HCT116 (cell line): ENCODE data around the gene AVEN. TPM values are rescaled to one million over a fixed set of nuclear protein-coding genes. Genes with fewer than 3 reads are reported as not detected.

Experiments
- ATAC-seq: fragments of 200-7000 bp; cut with Tn5 transposase; 2 replicates; pipeline ENCODE4 v1.9.1; 2020; ENCODE audit warnings: mild to moderate bottlenecking, moderate library complexity
- BruUV-seq: library from RNA; stranded (reverse); fragments of 400-500 nt; replicated peaks from 2 replicates; lab custom pipeline; 2021; lab: Mats Ljungman, UMichigan
- CTCF ChIA-PET: fragments of 300-600 bp; sonication (Branson Sonifier 250); formaldehyde crosslinking; loops from one replicate; lab custom pipeline; 2021; ENCODE audit warnings: antibody characterized with exemption; lab: Charles Lee
- POLR2A ChIA-PET: fragments of 300-600, 350-600 bp; sonication (Branson Sonifier 250); formaldehyde crosslinking; loops from one replicate; lab custom pipeline; 2021; ENCODE audit warnings: antibody characterized with exemption; lab: Charles Lee
- RAD21 ChIA-PET, 2 experiments: fragments of 300-600 bp; sonication (Branson Sonifier 250); formaldehyde crosslinking; loops; one replicate each; lab custom pipeline; 2023; ENCODE audit warnings: low total read pairs in 2 of 2; ENCODE audit not compliant: uncharacterized antibody in 2 of 2, unreplicated experiment in 2 of 2, low non-redundant PET in 1 of 2; lab: Charles Lee
- DNase-seq: peaks from one replicate; pipeline ENCODE4 v3.0.0-alpha.2; 2010; ENCODE audit warnings: low read depth, low spot score
- H2AFZ ChIP-seq: fragments of 200-600 bp; shearing (Covaris generic), sonication (generic); 2 replicates; pipeline ENCODE4 v1.6.1; 2017; ENCODE audit warnings: low read depth, mixed run types, mixed read lengths, antibody characterized with exemption, low read length; ENCODE audit not compliant: poor library complexity, severe bottlenecking
- H3K27ac ChIP-seq: 2 replicates; pipeline ENCODE4 v1.5.1; 2012; ENCODE audit warnings: low read depth, low read length
- H3K27me3 ChIP-seq: fragments of 200-600 bp; sonication (generic); 2 replicates; pipeline ENCODE4 v1.6.1; 2016; ENCODE audit warnings: mixed run types, low read length, mixed read lengths; ENCODE audit not compliant: insufficient read depth
- H3K36me3 ChIP-seq, 2 experiments: fragments of 200-500 bp in 1 of 2; fragments of 200-600 bp in 1 of 2; sonication (Bioruptor generic) in 1 of 2; sonication (generic) in 1 of 2; 2 replicates each; pipeline versions ENCODE4 v1.5.1 to v1.6.1; 2014 to 2016; ENCODE audit warnings: low read length in 2 of 2, inconsistent platforms in 1 of 2, mixed read lengths in 1 of 2, mixed run types in 1 of 2; ENCODE audit not compliant: insufficient read depth in 2 of 2, control insufficient read depth in 1 of 2
- H3K4me1 ChIP-seq, 2 experiments: fragments of 200-600 bp in 1 of 2; sonication (generic) in 1 of 2; 2 replicates each; pipeline versions ENCODE4 v1.5.1 to v1.6.1; 2012 to 2017; ENCODE audit warnings: low read length in 2 of 2, inconsistent platforms in 1 of 2, mild to moderate bottlenecking in 1 of 2, mixed read lengths in 1 of 2, mixed run types in 1 of 2, moderate library complexity in 1 of 2; ENCODE audit not compliant: insufficient read depth in 2 of 2, control insufficient read depth in 1 of 2
- H3K4me2 ChIP-seq: fragments of 200-600 bp; sonication (generic); 2 replicates; pipeline ENCODE4 v1.6.1; 2017; ENCODE audit warnings: mixed run types, low read length, mixed read lengths
- H3K4me3 ChIP-seq, 2 experiments: fragments of 200-600 bp in 1 of 2; sonication (generic) in 1 of 2; replicated peaks in 1 of 2; 2 replicates each; pipeline ENCODE4 v1.5.1; 2011 to 2016; ENCODE audit warnings: low read length in 2 of 2, control low read depth in 1 of 2, low read depth in 1 of 2, mild to moderate bottlenecking in 1 of 2, mixed read lengths in 1 of 2, mixed run types in 1 of 2
- H3K79me2 ChIP-seq: fragments of 200-600 bp; sonication (generic); 2 replicates; pipeline ENCODE4 v1.6.1; 2017; ENCODE audit warnings: mild to moderate bottlenecking, mixed run types, low read length, moderate library complexity, mixed read lengths; ENCODE audit not compliant: insufficient read depth
- H3K9ac ChIP-seq: fragments of 200-600 bp; sonication (generic); 2 replicates; pipeline ENCODE4 v1.6.1; 2016; ENCODE audit warnings: low read length, mixed read lengths
- H3K9me2 ChIP-seq: fragments of 200-600 bp; sonication (generic), shearing (Covaris generic); 2 replicates; pipeline ENCODE4 v1.6.1; 2017; ENCODE audit warnings: mixed run types, mild to moderate bottlenecking, moderate library complexity; ENCODE audit not compliant: insufficient read depth
- H3K9me3 ChIP-seq, 2 experiments: fragments of 200-500 bp in 1 of 2; fragments of 200-600 bp in 1 of 2; sonication (Bioruptor generic) in 1 of 2; sonication (generic) in 1 of 2; 2 replicates each; pipeline ENCODE4 v1.6.1; 2014 to 2017; ENCODE audit warnings: low read length in 2 of 2, mixed read lengths in 2 of 2, inconsistent platforms in 1 of 2, low read depth in 1 of 2, mild to moderate bottlenecking in 1 of 2, mixed run types in 1 of 2, moderate library complexity in 1 of 2; ENCODE audit not compliant: control insufficient read depth in 1 of 2, insufficient read depth in 1 of 2
- H4K20me1 ChIP-seq: fragments of 200-600 bp; sonication (generic), shearing (Covaris generic); 2 replicates; pipeline ENCODE4 v1.6.1; 2017; ENCODE audit warnings: mixed run types, mild to moderate bottlenecking, moderate library complexity; ENCODE audit not compliant: insufficient read depth
- CBX3 ChIP-seq: IDR thresholded peaks from 2 replicates; pipeline ENCODE4 v1.6.1; 2012; ENCODE audit warnings: low read depth
- CEBPB ChIP-seq: IDR thresholded peaks from 2 replicates; pipeline ENCODE4 v1.6.1; 2012; ENCODE audit warnings: low read depth
- ELF1 ChIP-seq: IDR thresholded peaks from 2 replicates; pipeline ENCODE4 v1.6.1; 2012; ENCODE audit warnings: low read depth, borderline replicate concordance
- EZH2phosphoT487 ChIP-seq: fragments of 200-600 bp; IDR thresholded peaks from 2 replicates; pipeline ENCODE4 v1.6.1; 2018; ENCODE audit warnings: antibody characterized with exemption, borderline replicate concordance
- FOSL1 ChIP-seq: IDR thresholded peaks from 2 replicates; pipeline ENCODE4 v1.6.1; 2012; ENCODE audit warnings: low read depth
- RAD21 ChIP-seq: IDR thresholded peaks from 2 replicates; pipeline ENCODE4 v1.6.1; 2012; ENCODE audit warnings: low read depth, mild to moderate bottlenecking
- SIN3A ChIP-seq: IDR thresholded peaks from 2 replicates; pipeline ENCODE4 v1.6.1; 2012; ENCODE audit warnings: low read depth
- SRF ChIP-seq: IDR thresholded peaks from 2 replicates; pipeline ENCODE4 v1.6.1; 2012; ENCODE audit warnings: low read depth
- TCF7L2 ChIP-seq: IDR thresholded peaks from 2 replicates; pipeline ENCODE4 v1.7.0; 2011; ENCODE audit warnings: borderline replicate concordance, inconsistent platforms; ENCODE audit not compliant: insufficient read depth, insufficient read length; ENCODE audit errors: extremely low read depth
- YY1 ChIP-seq: IDR thresholded peaks from 2 replicates; pipeline ENCODE4 v1.6.1; 2011; ENCODE audit warnings: low read length, low read depth, moderate library complexity, mild to moderate bottlenecking; ENCODE audit not compliant: insufficient replicate concordance; ENCODE audit errors: extremely low read depth
- ZFX ChIP-seq: fragments of 450-650 bp; IDR thresholded peaks from 2 replicates; pipeline ENCODE4 v1.6.1; 2017
- ZNF274 ChIP-seq: fragments of 200-500 bp; sonication (Bioruptor generic); IDR thresholded peaks from 2 replicates; pipeline ENCODE4 v1.6.1; 2014; ENCODE audit warnings: mild to moderate bottlenecking, low read depth, low read length, inconsistent platforms
- intact Hi-C: fragments of 100-400 bp; cut with micrococcal nuclease; formaldehyde crosslinking; loops from 2 replicates; pipeline ENCODE4 v1.10.0; 2022
- total RNA-seq: library from RNA; stranded (reverse); gene quantifications from one replicate; pipeline ENCODE4 v1.2.1, GENCODE V29; 2021; ENCODE audit not compliant: unreplicated experiment
- TF ChIP-seq, protein P1 (sequence below): IDR thresholded peaks from 2 replicates; pipeline ENCODE4 v1.6.1; 2012
- TF ChIP-seq, protein P2 (sequence below), 3 experiments: fragments of 200-600 bp in 1 of 3; sonication (generic) in 1 of 3; IDR thresholded peaks in 2 of 3; conservative IDR thresholded peaks in 1 of 3; 2 replicates each; pipeline ENCODE4 v1.5.1; 2012 to 2017; ENCODE audit warnings: low read depth in 2 of 3, low read length in 2 of 3, antibody characterized with exemption in 1 of 3, borderline replicate concordance in 1 of 3, control low read depth in 1 of 3, mild to moderate bottlenecking in 1 of 3, mixed read lengths in 1 of 3, mixed run types in 1 of 3, moderate library complexity in 1 of 3; ENCODE audit not compliant: insufficient read depth in 1 of 3
- TF ChIP-seq, protein P3 (sequence below): IDR thresholded peaks from 2 replicates; pipeline ENCODE4 v1.6.1; 2012; ENCODE audit warnings: low read depth
- TF ChIP-seq, protein P4 (sequence below): IDR thresholded peaks from 2 replicates; pipeline ENCODE4 v1.6.1; 2011; ENCODE audit warnings: mild to moderate bottlenecking, low read length, moderate library complexity; ENCODE audit not compliant: insufficient replicate concordance; ENCODE audit errors: extremely low read depth

The AVEN gene
- total RNA-seq, 1 experiment from 2014 or later = 6.8 TPM

DNA sequence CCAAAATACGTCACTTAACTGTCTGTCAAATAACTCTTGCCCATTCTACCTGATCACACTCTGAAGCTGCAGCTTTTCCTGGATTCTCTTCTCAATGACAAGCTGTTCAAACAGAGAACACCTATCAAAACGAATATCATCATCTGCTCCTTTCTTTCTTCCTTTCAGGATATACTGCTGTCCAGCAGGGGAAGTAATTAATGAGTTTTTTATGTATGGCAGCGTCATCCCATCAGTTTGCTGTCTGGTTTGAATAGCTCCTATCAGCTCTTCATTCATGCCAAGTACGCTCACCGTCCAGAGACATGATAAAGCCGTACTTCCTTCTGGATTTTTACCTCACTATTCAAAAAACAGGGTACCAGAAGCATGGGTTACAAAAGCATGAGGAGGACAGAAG, 70.8 kb downstream of the AVEN start, which contains the start of gene CHRM5:
CHRM5 (plus strand) TSS at position 274 of the 400 bp plus-strand sequence. CDS start 94,221 bp downstream, outside the sequence.
- Histone ChIP-seq H3K27me3 (no peaks in the 10 kb centered on the region), H3K27ac (no peak within 1 kb of the TSS), H4K20me1 (no peaks in the 10 kb centered on the region), H3K9me3 (no peaks in the 10 kb centered on the region), H2AFZ (no peak within 1 kb of the TSS), H3K9ac (no peak within 1 kb of the TSS), H3K4me3 (no peak within 1 kb of the TSS), H3K36me3 (no peaks in the 10 kb centered on the region), H3K9me2 (no peaks in the 10 kb centered on the region), H3K79me2 (no peaks in the 10 kb centered on the region), H3K4me1 (no peaks in the 10 kb centered on the region), H3K4me2 (no peak within 1 kb of the TSS)
- POLR2A ChIA-PET = interaction anchor here (0.6 kb wide), 2 partner anchors 256 to 1041 kb away, joined by 3 read pairs; no protein-coding TSS in a partner anchor
- RAD21 ChIA-PET = no interaction called here
- TF ChIP-seq SIN3A (no peak), ELF1 (no peak), ZNF274 (no peak), YY1 (no peak), CBX3 (no peak), CEBPB (no peak), FOSL1 (no peak), TCF7L2 (no peak), SRF (no peak), EZH2phosphoT487 (no peak), RAD21 (no peak), ZFX (no peak)
- TF ChIP-seq, protein P1, sequence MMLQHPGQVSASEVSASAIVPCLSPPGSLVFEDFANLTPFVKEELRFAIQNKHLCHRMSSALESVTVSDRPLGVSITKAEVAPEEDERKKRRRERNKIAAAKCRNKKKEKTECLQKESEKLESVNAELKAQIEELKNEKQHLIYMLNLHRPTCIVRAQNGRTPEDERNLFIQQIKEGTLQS = no peak
- TF ChIP-seq, protein P2, sequence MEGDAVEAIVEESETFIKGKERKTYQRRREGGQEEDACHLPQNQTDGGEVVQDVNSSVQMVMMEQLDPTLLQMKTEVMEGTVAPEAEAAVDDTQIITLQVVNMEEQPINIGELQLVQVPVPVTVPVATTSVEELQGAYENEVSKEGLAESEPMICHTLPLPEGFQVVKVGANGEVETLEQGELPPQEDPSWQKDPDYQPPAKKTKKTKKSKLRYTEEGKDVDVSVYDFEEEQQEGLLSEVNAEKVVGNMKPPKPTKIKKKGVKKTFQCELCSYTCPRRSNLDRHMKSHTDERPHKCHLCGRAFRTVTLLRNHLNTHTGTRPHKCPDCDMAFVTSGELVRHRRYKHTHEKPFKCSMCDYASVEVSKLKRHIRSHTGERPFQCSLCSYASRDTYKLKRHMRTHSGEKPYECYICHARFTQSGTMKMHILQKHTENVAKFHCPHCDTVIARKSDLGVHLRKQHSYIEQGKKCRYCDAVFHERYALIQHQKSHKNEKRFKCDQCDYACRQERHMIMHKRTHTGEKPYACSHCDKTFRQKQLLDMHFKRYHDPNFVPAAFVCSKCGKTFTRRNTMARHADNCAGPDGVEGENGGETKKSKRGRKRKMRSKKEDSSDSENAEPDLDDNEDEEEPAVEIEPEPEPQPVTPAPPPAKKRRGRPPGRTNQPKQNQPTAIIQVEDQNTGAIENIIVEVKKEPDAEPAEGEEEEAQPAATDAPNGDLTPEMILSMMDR (IDR thresholded peaks at IDR 0.05 in 2 of 3, conservative IDR thresholded peaks at IDR 0.05 in 1 of 3; ENCODE audit: borderline replicate concordance in 1 of 3, insufficient read depth in 1 of 3, low read depth in 2 of 3, low read length in 2 of 3) = no peak
- TF ChIP-seq, protein P3, sequence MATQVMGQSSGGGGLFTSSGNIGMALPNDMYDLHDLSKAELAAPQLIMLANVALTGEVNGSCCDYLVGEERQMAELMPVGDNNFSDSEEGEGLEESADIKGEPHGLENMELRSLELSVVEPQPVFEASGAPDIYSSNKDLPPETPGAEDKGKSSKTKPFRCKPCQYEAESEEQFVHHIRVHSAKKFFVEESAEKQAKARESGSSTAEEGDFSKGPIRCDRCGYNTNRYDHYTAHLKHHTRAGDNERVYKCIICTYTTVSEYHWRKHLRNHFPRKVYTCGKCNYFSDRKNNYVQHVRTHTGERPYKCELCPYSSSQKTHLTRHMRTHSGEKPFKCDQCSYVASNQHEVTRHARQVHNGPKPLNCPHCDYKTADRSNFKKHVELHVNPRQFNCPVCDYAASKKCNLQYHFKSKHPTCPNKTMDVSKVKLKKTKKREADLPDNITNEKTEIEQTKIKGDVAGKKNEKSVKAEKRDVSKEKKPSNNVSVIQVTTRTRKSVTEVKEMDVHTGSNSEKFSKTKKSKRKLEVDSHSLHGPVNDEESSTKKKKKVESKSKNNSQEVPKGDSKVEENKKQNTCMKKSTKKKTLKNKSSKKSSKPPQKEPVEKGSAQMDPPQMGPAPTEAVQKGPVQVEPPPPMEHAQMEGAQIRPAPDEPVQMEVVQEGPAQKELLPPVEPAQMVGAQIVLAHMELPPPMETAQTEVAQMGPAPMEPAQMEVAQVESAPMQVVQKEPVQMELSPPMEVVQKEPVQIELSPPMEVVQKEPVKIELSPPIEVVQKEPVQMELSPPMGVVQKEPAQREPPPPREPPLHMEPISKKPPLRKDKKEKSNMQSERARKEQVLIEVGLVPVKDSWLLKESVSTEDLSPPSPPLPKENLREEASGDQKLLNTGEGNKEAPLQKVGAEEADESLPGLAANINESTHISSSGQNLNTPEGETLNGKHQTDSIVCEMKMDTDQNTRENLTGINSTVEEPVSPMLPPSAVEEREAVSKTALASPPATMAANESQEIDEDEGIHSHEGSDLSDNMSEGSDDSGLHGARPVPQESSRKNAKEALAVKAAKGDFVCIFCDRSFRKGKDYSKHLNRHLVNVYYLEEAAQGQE = no peak
- TF ChIP-seq, protein P4, sequence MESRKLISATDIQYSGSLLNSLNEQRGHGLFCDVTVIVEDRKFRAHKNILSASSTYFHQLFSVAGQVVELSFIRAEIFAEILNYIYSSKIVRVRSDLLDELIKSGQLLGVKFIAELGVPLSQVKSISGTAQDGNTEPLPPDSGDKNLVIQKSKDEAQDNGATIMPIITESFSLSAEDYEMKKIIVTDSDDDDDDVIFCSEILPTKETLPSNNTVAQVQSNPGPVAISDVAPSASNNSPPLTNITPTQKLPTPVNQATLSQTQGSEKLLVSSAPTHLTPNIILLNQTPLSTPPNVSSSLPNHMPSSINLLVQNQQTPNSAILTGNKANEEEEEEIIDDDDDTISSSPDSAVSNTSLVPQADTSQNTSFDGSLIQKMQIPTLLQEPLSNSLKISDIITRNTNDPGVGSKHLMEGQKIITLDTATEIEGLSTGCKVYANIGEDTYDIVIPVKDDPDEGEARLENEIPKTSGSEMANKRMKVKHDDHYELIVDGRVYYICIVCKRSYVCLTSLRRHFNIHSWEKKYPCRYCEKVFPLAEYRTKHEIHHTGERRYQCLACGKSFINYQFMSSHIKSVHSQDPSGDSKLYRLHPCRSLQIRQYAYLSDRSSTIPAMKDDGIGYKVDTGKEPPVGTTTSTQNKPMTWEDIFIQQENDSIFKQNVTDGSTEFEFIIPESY = no peak
- intact Hi-C loops = no loop called here
- DNase-seq = no peak
- BruUV-seq = no TSS peak
- CTCF ChIA-PET = interaction anchor here (1.0 to 1.6 kb wide), 2 partner anchors 231 to 238 kb away, joined by 3 to 7 read pairs; no protein-coding TSS in a partner anchor
- no peak for ATAC-seq
